ENCODE measurements around the gene SMIM10.
"Not testable (repeated sequence)": the region's sequence is repeated elsewhere in the genome, so short reads cannot be mapped to it uniquely, and the experiment has no call there.

SMIM10 gene

DNA sequence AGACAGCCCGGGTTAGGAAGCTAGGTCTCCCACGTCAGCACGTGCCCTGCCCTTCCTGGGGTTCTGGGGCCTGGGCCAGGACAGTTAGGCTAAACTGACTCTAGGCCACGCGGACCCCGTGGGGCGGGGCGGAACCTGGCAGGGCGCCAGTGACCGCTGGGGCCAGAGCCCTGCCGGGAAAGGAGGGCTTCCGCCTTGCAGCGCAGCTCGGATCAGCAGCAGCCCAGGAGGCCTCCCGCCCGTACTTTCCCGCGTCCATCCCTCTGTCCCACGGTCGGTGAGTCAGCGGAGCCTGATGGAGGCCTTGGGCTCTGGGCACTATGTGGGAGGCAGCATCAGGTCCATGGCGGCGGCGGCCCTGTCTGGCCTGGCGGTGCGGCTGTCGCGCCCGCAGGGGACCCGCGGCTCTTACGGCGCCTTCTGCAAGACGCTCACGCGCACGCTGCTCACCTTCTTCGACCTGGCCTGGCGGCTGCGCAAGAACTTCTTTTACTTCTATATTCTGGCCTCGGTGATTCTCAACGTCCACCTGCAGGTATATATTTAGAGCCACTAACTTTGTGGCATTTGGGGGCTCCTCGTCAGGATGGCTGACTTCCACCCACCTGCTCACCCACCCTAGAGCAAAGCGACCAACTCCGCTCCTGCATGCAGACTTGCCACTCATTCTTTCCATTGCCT, at the start of gene SMIM10:
Gene SMIM10 (plus strand): TSS at position 191 of the 681 bp plus-strand sequence. CDS start 105 bp downstream, at position 296.
- peak; percentile 50 for FAIRE-seq
- DNase-seq (ENCODE audit: extremely low spot score, insufficient read length, low read depth) = no peak

DNA sequence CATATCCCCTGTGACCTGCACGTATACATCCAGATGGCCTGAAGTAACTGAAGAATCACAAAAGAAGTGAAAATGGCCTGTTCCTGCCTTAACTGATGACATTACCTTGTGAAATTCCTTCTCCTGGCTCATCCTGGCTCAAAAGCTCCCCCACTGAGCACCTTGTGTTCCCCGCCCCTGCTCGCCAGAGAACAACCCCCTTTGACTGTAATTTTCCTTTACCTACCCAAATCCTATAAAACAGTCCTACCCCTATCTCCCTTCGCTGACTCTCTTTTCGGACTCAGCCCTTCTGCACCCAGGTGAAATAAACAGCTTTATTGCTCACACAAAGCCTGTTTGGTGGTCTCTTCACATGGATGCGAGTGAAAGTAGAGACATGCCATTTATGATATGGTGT, 44.4 kb upstream of the SMIM10 start:
- not testable (repeated sequence) for FAIRE-seq; DNase-seq (ENCODE audit: extremely low spot score, insufficient read length, low read depth)

DNA sequence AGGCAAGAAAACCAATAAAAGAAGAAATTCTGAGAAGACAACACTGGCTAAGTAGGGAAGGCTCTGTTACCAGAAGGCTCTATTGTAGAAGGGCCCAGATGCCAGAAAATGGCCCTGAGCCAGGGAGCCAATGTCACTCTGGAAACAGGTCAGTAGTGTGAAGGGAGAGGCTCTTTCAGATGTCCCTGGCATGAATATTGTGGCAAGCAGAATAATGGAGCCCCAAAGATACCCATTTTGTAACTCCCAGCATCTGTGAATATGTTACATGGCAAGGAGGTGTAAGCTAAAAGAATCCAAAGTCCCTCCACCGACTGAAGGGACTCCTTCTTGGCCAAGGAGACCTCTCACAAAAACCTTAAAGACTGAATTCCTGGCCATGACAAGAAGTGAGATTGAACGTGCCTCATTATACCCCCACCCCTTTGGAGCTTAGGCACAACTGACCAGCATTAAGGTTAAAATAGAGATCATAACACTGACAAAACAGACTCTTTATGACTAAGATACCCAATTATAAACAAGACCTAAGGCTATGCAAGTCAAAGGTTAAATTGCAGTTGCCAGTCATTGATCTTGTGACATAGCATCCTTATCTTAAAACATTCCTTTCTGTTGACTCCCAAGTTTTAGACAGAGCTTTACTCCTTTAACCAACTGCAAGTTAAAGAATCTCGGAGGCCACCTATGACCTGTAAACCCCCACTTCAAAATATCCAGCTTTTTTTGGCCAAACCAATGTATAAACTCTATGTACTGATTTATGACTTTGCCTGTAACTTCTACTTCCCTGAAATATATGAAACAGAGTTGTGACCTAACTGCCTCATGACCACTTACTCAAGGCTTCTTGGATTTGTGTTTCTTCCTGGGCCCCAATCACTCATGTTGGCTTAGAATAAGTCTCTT, 42.2 kb upstream of the SMIM10 start:
- no peak for FAIRE-seq
- DNase-seq (ENCODE audit: extremely low spot score, insufficient read length, low read depth) = no peak

DNA sequence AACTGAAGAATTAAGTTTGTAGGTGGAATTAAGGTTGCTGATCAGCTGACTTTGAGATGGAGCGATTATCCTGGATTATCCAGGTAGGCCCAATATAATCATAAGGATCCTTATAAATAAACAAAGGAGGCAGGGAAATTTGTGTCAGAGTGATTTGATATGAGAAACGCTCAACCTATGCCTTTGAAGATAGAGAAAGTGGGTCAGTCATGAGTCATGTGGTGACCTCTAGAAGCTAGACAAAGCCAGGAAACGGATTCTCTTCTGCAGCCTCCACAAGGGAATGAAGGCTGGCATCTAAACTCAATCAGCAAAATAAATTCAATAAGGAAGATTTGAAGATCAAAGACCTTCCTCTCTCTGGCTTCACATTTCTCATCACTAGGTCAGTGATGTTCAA, 41.5 kb upstream of the SMIM10 start:
- FAIRE-seq = no peak
- DNase-seq (ENCODE audit: extremely low spot score, insufficient read length, low read depth) = no peak

DNA sequence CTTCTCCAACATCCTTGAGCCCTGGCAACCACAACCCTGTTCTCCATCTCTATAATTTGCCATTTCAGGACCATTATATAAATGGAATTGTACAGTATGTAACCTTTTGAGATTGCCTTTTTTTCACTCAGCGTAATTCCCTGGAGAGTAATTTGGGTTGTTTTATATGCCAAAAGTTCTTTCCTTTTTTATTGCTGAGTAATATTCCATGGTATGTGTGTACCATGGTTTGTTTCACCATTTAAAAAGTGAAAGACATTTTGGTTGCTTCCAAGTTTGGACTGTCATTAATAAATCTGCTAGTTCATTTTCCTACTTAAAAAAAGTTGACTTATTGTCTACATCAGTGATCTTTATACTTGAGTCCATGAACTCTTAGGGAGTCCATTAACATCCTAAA, 33.0 kb upstream of the SMIM10 start:
- FAIRE-seq = no peak
- DNase-seq (ENCODE audit: extremely low spot score, insufficient read length, low read depth) = no peak

DNA sequence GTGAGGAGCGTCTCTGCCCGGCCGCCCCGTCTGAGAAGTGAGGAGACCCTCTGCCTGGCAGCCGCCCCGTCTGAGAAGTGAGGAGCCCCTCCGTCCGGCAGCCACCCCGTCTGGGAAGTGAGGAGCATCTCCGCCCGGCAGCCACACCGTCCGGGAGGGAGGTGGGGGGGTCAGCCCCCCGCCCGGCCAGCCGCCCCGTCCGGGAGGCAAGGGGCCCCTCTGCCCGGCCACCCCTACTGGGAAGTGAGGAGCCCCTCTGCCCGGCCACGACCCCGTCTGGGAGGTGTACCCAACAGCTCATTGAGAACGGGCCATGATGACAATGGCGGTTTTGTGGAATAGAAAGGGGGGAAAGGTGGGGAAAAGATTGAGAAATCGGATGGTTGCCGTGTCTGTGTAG, 30.4 kb upstream of the SMIM10 start:
- DNase-seq (ENCODE audit: extremely low spot score, insufficient read length, low read depth); FAIRE-seq: not testable (repeated sequence)

DNA sequence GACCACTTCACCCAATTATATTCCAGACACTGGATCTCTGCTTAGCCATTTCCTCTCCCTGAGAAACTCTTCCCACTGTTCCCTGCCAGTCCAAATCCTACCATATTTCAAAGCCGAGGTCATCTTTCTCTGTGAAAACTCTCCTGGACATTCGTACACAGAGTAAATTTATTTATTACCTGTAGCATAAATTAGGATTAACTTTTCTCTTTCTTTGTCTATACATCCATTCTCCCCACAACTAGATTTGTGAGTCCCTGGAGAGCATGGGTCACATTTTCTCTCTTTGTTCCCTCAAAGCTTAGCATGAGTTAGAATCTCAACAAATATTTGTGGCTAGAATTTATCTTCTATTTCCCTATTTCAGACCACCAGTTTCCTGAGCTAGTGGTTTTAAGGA, 27.8 kb upstream of the SMIM10 start:
- FAIRE-seq (no peak), DNase-seq (ENCODE audit: extremely low spot score, insufficient read length, low read depth) (no peak)

DNA sequence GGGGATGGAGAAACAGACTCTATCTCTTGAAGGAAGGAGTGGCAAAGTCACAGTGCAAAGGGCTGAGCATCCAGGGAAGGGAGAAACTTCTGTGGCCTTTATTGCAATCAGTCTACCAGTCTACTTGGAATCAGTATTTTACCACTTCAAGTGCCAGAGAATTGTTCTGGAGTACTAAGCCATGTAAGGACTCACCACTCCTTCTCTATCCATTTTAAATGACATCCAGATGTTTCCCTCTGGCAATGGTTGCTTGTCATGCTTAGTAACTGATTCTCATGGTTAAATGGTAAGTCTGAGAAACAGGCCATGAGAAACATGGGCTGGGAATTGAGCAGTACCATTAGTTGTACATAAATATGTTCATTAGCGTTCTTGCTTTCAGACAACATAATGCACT, 21.1 kb upstream of the SMIM10 start:
- no peak for FAIRE-seq
- no peak for DNase-seq (ENCODE audit: extremely low spot score, insufficient read length, low read depth)

DNA sequence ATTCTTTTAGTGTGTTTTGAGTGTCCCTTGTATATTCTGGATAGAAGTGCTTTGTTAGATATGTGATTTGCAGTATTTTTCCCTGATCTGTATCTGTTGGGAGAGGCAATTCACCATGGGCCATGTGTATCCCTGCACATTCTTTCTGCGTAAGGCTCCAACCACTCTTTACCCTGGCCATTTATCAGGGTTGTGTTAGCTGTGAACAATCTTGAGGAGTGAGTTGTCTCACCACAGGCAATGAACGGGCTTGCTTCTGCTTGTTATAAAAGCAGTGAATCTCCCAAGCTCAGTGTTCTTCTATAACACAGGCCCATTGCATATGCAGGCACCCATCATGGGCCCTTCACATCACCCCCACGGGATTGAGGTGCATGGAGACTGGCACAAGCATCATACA, 18.9 kb upstream of the SMIM10 start:
- FAIRE-seq = no peak

DNA sequence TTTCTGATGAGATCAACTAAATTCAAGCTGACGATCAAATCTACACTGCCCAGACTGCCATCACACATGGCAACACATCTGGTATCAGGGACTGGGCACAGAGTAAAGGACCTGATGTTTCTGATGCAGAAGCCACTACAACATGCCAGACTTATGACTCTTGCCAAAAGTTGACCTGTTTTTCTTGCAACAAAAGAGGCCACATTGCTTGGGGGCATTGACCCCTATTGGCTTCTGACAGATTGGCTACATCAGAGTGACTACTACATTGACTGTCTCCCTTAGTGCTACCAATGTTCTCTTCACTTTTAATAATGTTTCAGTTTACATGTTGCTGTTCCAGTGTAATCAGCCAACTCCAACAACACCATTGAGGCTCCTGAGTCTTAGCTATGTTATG, 15.3 kb upstream of the SMIM10 start:
- DNase-seq (ENCODE audit: extremely low spot score, insufficient read length, low read depth) = no peak
- FAIRE-seq = no peak

More for the DNA sequence above, 18.9 kb upstream of the SMIM10 start:
- DNase-seq (ENCODE audit: extremely low spot score, insufficient read length, low read depth) = no peak

DNA sequence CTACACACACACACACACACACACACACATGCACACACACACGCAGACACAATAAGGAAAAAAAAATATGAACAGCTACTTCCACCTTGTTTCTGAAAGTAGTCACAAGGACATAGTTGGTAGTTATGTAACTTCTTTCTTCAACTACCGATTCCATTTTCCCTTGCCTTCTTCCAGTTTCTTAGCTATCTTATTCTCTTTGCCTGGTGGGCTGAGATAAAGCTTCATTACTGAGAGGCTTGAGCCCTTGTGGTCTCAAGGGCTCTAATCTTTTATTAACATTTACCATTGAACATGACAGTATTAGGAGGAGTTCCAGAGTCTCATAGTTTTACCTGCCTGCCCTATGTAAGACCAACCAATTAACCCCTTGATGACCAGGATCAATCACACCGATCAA, 8.9 kb upstream of the SMIM10 start:
- peak; percentile 50 for FAIRE-seq
- no peak for DNase-seq (ENCODE audit: extremely low spot score, insufficient read length, low read depth)

DNA sequence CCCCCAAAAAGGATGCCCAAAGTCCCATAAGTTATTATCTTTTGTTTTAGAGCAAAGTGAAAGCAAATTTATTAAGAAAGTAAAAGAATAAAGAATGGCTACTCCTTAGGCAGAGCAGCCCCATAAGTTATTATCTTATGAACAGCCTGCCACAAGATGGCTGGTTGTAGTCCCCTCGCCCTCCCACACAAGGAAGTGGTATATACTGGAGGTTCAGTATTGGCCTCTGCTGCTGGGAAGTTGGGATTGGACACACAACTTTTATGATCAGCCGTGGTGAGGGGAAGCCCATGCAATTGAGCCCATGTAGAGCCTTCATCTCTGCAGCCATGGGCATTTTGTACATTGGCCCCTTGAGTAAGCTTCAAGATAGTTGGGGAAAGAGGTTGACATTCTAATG, 8.0 kb upstream of the SMIM10 start:
- FAIRE-seq = no peak

DNA sequence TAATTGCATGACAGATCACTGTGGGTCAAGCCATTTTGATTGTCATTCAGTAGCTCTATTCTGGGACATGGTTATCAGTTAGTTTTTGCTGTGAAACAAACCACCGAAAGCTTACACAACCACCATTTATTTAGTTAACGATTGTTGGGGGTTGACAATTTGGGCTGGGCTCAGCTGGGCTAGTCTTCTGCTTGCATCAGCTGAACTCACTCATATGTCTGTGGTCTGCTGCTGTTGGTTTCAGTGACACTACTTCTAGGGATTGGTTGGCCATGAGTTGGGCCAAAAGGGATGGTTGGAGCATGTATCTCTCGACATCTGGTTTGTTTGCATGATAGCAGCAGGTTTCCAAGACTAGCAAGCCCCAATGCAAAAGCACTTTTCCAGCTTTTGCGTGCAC, 5.3 kb upstream of the SMIM10 start:
- DNase-seq (ENCODE audit: extremely low spot score, insufficient read length, low read depth) (no peak), FAIRE-seq (no peak)

More for the DNA sequence above, 8.0 kb upstream of the SMIM10 start:
- DNase-seq (ENCODE audit: extremely low spot score, insufficient read length, low read depth) = no peak

DNA sequence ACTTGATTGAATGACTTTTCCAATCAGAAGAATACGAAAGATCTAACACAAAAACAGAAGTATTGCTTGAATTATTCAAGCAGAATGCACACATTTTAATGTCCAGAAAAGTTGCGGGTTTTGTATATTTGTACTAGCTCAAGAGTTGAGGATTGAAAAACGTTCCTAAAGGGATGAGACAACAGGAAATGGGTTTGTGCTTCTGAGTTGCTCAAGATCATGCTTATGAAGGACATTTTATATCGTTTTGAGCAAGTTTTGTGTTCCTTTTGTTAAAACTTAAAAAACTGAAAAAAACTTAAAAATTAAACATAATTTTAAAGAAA, 353 bp upstream of the SMIM10 start:
- DNase-seq (ENCODE audit: extremely low spot score, insufficient read length, low read depth) (no peak), FAIRE-seq (no peak)

DNA sequence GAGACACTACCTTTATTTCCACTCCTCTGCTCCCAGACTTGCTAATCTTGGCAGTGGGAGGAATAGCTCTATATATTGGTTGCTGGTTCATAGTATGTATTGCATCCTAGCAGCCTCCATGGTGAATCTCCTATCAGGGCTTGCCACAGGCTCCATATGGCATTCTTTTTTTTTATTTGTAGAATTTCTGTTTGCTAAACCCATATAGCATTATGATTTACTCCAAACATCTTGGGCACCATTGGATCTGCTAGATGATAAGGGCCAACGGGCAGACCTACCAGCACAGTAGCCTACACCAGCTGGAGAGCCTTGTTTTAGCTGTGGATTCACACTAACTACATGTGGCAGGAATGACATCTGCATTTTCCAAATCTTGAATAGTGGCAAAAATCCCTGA, 6.9 kb downstream of the SMIM10 start:
- no peak for FAIRE-seq
- DNase-seq (ENCODE audit: extremely low spot score, insufficient read length, low read depth) = no peak

DNA sequence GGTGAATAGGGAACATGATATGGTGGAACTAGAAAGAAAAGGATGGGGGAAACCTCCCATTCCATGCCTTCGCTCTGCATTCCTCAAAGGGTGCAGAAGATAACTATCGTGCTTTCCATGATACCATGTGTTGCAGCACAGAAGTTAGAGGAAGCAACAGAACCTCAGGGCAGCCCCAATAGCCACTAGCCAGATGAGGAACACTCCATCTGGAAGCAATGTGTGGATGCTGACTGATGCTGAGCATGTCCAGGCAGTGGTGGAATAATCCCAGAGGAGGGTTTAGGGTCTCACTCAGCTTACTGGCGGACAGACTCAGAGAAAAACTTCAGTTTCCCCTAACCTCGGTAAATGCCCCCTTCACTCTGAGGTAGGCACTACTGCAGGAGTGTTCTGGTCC, 7.5 kb downstream of the SMIM10 start:
- no peak for FAIRE-seq

DNA sequence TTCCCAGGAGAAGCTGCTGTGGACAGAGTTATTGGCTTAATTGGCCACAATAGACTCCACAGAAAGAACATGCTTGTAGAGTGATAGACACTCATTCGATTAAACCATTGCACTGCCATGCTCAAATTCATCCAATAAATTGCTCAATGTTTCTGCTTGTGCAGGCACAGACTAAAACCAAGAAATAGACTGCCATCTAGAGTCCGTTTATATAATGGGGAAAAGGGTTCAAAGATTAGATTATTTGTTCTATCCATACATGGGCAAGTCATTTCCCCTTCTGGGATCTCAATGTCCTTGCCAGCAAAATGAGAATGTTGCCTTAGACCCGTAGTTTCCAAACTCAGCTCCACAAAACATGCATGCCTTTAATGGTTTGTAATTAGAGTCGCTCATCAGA, 8.7 kb downstream of the SMIM10 start:
- DNase-seq (ENCODE audit: extremely low spot score, insufficient read length, low read depth) (no peak), FAIRE-seq (peak; percentile 26)

More for the DNA sequence above, 7.5 kb downstream of the SMIM10 start:
- no peak for DNase-seq (ENCODE audit: extremely low spot score, insufficient read length, low read depth)

DNA sequence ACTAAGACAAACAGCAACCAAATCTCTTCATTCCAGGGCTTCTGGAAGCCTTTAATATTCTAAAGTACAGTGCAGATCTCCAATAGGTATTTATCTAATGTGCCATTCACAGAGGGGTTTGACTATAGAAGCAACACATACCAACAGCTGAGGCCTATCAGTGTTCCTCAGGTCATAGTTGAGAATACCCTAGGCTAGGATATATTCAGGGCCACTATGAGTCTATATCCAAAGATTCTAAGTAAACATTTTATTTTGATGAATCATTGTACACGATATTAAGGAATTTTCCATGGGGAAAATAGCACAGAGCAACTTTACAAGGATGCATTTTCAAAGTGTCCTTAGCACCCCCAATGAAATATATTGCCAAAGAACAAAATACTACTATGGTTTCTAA, 9.7 kb downstream of the SMIM10 start:
- DNase-seq (ENCODE audit: extremely low spot score, insufficient read length, low read depth) (no peak), FAIRE-seq (no peak)

DNA sequence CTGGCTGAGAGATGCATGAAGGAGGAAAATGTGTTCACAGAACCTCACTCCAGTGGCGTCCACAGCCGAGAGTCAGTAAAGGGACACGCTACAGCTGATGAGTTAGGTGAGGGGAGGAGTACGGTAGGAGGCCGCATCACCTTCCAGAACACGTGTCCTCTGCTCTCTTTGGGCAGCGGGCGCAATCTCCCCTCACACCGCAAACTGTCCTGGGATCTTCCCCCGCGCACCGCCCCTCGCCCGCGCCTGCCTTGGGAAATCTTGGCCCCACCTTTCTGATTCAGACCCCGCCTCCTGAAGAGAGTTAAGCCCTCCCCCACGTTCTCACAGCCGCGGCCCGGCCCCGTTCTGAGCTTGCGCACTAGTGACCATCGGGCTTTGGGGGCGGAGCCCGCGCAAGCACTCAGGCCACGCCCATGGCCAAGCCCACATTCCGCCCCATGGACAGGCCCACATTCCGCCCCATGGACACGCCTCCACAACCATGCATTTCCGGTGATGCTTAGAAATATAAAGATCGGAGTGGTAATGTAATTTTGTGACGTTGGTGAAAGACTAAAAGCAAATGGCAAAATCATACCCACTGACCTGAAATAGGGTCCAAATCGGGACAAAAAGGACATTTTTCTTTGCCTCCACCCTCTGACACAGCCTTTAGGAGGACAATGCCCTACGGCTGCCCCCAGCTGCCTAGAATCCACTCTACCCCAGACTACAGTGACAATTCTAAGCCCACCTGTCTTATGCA, 13.3 kb downstream of the SMIM10 start:
- peak; percentile 97 for FAIRE-seq
- DNase-seq (ENCODE audit: extremely low spot score, insufficient read length, low read depth) = peak; percentile 62

DNA sequence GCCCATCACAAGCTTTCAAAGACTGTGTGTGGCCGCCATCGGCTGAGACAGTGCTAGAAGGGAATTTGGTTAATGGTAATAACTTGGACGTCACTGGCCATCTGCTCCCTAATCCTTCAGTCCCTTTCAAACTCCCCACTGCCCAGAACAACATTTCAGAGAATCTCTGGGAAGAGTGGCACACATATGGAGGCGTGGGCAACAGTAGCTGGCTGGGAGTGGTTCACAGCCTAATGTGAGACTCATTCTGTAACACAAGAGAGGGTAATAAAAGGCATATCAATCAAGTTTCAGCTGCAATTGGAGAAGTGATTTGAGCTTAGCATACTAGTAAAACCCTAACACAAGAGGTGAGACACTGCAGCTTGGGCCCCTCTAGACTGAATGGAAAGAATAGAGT, 15.4 kb downstream of the SMIM10 start:
- DNase-seq (ENCODE audit: extremely low spot score, insufficient read length, low read depth) = no peak
- no peak for FAIRE-seq

Measured in GM18507 (cell line).